Endometrial microvascular endothelial cells (primary cell): Measurements from ENCODE around the gene TOX2. TPM values are rescaled to one million over a fixed set of nuclear protein-coding genes. Genes with fewer than 3 reads are reported as not detected.

Experiments
- in situ Hi-C: cut with HindIII; loops from 2 replicates; pipeline ENCODE4 v1.10.0; 2017; ENCODE audit warnings: low sequenced_read_pairs, low pct_unique_long_range_greater_than_20kb; ENCODE audit errors: inconsistent ontology term
- total RNA-seq: library from RNA; depleted of rRNA; stranded (reverse); fragments of >200 nt; gene quantifications from one replicate; pipeline ENCODE4 v1.2.3, GENCODE V29; 2015; ENCODE audit errors: inconsistent ontology term

Gene TOX2
- total RNA-seq, 1 donor from 2014 or later: 18.7 TPM

DNA sequence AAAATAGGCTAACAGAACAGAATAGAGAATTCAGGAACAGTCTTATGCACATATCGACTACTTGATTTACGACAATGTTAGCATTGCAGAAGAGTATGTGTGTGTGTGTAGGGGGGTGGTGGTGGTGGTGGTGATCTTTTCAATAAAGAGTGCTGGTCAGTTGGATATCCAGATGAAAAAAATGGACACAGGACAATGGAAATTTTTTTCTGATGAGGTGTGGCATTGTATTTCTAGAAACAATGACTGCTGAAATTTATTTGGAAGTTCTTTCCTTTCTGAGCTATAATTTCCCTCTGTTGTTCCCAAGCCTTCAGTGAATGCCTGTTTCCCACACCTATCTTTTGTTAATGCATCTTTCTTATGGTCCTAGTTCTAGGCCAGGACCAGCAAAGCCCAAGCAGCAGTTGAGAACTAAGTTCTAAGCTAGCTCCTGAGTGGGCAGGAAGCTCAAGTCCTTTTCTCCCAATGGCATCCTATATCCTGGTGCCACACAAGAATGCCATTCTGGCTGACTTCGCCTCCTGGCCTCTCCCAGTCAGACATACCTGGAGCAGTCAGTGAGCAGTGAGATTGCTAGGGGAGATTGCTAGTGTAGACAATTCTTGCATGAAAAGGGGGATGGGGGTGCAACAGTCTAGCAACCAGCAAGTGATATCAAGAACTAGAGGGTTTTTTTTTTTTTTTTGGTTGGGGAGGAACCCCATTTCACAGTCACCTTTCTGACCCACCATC is 1.2 kb upstream of the TOX2 start:
- in situ Hi-C loops: no loop called here

DNA sequence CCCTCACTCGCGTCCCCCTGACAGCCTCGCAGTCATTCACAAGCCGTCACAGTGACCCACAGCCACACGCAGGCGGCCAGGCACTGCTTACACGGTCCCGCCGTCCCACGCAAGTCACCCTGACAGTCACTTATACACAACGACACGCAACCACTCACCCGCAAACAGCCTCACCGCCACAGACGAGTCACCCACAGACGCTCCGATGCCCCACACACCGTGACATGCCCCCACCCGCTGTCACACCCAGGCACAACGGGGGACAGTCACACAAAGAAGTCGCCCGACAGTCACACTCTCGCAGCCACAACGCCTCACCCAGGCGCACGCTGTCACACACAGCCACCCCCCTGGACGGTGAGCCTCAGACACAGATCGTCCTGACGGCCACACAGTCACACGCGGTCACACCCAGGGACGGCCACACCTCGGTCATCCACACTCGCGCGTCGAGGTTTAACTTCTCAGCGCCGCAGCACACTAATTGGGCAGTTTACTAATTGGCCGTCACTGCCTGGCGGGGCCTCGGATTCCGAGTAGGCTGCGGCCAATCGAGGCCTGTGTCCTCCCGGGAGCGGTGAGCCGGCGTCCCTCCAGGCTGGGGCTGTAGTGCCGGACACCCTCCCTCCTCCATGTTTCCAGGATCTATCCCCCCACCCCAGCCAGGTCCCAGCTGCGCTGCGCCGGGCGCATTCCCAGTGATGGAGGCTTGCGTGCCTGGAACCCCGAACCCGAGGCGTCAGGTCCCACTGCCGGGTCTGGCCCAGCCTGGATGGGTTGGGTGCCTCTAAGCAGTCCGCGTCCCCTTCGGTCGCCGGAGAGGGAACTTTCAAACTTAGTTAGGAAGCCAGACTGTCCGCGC is 790 bp downstream of the TOX2 start:
- in situ Hi-C loops: no loop called here

DNA sequence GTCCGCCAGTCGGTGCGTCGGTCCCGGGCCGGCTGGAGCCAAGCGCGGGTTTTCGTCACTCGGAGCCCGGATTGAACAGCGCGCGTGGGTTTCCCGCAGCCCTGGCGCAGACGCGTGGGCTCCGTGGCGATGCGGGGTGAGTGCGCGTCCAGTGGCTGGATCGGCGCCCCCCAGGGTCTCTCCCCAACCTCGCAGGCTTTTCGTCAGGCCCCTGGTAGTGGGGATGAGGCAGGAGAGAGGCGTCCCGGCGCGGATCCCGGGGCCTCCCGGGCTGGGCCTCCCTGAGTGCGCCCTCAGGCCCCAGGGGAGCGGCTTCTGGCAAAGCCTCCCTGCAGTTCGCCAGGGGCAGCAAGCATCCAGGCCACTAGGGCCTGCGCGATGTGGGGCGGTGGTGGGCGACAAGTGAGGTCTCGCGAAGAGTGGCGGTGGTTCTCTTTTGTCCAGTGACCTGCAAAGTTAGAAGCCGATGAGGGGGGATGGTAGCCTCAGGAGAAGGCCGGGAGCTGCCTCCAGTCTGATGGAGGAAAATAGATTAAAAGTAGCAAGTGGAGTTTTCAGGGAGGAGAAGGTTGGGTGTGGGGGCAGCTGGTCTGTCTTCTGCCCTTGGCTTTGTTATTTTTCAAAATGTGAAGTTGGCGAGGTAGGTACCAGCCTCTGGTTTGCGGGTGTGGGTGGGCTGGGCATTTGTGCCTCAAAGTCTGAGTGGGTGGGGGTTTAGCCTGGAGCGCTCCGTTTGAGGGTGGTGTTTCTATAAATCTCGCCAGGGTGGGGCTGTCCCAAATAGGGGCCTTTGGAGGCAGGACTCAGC is 1.6 kb downstream of the TOX2 start:
- in situ Hi-C loops: no loop called here

DNA sequence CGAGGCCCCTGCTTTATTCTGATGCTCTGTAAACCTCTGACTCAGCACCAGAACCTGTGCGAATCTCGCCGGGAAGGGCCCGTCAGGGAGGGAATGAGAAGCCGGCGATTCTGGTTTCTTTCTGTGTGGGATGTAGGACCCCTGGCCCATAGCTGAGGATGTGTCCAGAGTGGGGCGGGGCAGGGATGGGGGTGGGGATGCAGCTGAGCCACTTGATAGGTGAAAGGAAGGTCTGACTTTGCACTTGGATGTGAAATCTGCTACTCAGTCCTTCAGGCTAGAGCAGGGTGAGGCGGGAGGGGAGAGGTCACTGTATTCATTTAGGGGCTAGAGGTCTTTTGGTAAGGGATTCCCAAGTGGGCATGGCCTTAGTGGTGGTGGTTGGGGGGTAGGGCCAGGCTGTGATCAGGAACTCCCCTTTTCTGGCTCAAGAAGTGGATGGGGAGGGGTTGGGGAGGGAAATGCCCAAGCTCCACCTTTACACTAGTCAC is 2.3 kb downstream of the TOX2 start:
- in situ Hi-C loops: no loop called here

DNA sequence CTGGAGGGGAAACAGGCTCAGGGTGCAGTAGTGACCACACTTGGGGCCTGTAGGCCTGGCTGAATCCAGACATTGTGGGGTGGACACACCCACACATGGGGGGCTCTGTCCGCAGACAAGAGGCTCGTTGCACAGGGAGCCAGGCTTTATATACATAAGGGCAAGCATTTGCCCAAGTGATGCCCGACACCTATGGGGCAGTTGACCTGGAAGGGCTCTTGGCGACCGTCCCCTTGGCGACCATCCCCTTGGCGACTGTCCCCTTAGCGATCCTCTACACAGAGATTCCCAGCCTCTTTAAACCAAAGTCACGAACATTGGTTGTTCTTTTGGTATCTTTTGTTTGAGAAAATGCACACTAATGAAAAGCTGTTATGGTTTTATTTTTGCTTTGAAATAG is 2.7 kb downstream of the TOX2 start:
- in situ Hi-C loops: no loop called here

DNA sequence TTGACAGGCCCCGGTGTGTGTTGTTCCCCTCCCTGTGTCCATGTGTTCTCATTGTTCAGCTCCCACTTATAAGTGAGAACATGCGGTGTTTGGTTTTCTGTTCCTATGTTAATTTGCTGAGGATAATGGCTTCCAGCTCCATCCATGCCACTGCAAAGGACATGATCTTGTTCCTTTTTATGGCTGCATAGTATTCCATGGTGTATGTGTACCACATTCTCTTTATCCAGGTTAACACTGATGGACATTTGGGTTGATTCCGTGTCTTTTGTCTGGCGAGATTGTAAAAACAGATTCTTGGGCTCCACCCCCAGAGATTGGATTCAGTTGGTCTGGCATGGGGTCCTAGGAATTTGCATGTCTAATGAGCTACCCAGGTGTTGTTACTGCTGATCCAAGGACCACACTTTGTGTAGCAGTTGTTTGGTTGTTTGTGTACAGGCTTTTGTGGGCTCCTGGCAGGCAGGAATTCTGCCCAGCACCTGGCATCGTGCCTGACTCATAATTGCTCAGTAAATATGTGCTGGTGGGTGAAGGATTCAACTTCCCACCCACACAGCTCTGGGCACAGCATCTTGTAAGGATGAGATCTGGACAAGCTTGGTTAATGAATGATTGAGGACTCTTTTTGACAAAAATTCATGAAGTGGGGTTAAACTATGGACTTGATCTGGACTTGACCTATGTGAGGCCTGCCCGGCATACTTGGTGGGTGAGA is 5.2 kb downstream of the TOX2 start:
- in situ Hi-C loops: no loop called here

DNA sequence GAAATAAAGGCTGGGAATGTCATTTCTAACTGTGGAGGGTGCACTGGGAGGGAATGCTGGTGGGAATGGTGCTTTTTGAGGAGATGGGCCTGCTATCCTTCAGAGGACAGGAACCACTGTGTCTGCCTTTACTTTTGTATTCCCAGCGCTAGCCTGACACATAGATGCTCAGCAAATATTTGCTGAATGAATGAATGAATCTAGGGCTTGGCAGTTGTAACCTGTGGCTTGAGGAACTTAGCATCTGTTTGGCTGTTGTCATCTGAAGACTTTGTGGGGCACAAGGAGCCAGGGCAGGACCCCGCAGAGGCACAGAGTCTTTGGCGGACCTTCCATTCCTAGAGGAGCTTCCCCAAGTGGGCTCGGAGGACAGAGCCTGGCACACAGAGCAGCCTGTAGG is 6.1 kb downstream of the TOX2 start:
- in situ Hi-C loops: no loop called here

DNA sequence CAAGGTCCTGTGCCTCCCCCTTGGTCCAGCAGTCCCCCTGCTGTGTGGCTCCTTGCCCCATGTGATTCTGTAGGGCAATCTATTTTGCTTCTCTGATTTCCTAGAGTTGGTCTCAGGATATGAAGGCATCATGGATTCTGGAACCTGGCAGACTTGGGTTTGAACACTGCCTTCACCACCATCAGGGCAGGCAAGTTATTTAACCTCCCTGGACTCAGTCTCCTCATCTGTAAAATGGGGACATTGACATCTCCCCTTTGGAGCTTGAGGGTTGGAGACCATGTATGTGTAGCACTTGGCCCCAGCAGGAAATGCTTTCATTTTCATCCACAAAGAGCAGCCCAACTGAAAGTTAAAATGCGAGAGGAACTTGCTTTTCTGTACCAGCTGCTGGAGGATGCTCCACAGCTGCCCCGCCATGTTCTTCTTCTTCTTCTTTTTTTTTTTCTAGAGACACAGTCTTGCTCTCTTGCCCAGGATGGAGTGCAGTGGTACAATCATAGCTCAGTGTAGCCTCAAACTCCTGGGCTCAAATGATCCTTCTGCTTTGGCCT is 6.7 kb downstream of the TOX2 start:
- in situ Hi-C loops: no loop called here

DNA sequence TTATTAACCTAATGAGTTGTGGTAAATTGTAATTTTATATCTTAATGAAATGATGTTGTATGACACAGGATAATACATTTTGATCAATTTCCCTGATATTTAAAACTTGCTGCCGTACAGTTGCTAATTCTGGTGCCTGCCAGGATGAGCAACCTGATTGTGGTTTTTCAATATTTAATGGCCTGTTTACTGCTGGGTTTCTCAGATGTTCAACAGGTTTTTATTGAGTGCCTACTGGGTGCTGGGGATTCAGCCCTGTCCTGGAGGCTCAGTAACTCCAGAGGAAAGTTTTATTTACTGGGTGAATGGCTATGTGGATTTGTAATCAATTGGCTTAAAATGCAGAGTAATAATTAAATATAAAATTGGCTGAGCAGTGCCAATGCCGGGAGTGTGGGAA is 8.0 kb downstream of the TOX2 start:
- in situ Hi-C loops: no loop called here

DNA sequence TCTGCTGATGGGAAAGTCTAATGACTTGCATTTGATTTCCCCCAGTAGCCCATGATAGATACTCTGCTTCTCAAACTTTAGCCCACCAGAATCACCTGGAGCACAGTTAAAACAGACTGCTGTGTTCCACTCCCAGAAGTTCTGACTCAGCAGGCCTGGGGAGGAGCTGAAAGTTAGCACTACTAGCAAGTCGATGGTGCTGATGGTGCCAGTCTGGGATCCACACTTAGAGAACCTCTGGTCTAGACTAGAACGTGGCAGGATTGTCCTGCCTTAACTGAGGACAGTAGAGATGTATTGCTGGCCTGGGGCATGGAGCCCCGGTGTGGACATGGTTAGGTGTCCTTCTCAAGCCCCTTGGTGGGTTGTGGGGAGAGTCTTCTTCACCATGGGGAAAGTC is 8.7 kb downstream of the TOX2 start:
- in situ Hi-C loops: no loop called here

DNA sequence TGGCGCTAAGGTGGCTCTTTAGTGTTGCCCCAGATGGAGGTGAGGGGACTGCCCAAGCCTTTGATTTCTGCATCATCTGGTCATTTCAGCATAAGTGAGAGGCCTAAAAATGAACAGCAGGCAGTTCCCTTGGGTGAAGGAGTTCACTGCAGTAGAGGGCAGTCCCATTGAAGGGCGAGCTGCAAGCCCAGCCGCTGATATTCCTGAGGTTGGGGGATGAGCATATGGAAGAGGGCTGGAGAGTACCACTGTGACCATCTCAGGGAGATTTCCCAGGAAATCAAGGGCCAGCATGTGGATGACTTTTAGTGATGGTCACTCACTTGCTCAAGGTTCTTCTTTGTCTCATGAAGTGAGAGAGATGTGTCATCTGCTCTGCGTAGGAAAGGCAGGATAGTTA is 9.3 kb downstream of the TOX2 start:
- in situ Hi-C loops: no loop called here

DNA sequence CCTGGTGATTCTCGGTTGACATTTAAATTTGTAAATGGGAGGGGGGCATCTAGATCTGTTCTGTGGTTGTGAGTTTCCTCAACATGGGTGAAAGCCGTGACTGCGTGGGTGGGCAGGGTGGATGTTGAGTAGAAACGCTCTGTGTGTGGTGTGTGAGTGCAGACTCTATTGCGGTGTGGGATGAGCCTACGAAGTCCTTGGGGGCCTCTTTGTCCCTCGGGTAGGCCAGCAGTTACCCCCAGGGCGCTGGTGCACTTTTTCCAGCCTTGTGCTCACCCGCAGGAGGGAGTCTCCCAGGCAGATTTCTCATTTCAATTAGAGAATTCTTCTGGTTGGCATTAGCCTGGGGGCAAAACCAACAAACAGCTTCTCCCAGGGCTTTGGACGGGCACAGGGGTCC is 10.6 kb downstream of the TOX2 start:
- in situ Hi-C loops: no loop called here

DNA sequence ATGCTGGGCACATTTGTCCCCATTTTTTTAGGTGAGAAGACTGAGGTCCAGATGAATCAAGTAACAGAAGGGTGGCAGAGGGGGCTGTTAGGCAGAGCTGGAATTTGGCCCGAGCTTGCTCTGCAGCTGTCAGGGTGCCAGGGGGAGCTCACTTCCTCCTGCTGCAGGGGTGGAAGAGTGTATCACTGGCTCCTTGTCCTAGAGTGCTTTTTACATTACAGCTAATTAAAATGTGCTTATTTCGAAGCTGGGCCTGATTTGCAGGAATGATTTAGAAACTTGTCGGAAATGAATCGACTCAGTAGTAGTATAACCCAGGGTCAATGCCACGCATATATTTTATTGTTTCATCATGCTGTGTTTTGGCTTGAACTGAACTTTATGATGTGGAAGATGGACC is 11.1 kb downstream of the TOX2 start:
- in situ Hi-C loops: no loop called here

DNA sequence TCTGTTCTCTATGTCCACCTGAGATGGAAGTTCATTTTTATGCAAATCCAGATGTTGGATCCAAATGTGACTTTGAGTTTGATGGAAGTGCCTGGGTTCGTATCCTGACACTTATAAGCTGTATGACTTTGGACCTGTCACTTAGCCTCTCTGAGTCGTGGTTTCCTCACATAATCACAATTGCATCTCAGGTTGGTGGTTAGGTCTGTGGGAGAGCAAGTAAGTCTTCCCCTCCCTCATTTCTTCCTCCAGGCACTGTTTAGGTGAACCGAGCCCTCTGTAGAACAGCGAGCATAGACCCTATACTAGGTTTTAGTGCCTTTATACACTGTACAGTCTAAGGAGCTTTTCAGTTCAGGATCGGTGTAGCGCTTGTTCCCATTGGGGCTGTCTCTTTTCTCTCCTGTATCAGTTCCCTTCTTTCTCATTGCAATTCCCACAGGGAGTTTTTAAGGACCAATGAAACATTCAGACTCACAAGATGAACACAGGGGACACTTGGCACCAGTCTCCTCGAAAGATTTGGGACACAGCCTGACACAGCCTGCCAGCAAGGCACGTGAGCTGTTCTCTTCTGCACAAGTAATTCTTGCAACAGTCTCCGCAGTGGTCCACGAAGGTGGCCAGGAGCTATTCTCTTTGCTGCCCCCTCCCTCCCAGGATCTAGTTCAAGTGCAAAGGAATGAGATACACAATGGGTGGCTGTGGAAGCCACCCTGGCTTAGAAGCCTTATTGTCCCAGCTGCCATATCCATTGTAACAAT is 11.8 kb downstream of the TOX2 start:
- in situ Hi-C loops: no loop called here

DNA sequence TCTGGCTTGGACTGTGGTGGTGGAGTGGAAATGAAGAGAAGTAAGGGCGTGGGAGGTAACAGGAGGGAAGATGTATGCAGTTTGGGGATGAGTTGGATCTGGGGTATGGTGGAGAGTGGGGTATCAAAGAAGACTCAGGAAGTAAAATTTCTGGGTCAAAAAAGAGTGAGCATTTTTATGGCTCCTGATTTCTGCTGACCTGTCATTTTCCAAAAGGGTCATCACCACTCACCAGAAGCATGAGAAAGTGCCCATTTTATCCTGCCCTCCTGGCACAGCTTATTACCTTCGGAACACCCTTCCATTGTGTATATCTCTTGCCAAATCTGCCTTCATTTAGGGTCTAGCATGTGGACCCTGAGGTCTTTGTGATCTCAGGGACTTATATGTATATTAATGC is 17.3 kb downstream of the TOX2 start:
- in situ Hi-C loops: no loop called here

DNA sequence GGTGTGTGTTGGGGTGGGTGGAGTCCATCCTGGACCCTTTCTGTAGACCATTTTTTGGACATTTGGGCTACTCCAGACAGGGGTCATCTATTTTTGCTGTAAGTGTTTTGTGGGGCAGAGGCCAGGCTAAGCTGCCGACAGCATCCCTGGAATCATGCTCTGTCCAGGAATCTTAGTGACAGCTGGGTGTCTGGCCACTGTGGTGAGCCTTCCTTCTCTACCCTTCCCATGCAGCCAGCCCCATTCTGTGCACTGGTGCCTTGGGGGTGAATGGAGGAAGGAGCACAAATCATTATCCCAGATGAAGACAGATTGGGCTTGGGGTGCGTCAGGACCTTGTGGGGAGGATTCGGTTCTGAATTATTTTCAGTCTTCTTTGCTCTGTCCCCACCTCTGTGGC is 20.2 kb downstream of the TOX2 start:
- in situ Hi-C loops: no loop called here

DNA sequence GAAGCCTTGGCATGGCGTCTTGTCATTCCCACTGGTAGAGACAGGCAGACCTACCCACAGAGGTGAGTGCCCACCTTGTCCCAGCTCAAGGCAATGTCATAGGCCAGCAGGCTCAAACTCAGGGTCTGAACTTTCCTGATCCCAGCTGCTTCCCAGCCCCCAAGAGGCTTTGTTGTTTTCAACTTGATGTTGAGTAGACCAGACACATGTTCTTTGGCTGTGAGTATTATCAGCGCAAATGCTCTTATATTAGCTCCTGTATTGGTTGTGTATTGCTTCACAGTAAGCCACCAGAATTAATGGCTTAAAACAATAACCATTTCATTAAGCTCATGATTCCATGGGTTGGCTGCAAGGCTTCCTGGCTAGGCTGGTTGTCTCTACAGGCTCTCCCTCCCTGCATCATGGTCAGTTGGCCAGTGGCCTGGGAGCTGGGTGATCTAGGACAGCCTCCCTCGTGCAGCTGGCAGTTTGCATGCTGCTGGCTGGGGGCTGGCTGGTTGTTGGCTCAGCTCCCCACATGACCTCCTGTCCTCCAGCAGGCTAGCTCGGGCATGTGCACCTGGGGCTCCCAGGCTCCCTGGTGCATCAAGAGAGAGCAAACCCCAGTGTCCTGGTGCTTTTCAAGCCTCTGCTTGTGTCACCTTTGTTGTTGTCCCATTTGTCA is 21.6 kb downstream of the TOX2 start:
- in situ Hi-C loops: no loop called here
